Measurements from ENCODE around the gene MBNL2. TPM values are rescaled to one million over a fixed set of nuclear protein-coding genes. Genes with fewer than 3 reads are reported as not detected.
A peak's percentile ranks its signal among the peaks of the same experiment; 100 is the strongest.

Gene MBNL2
- total RNA-seq, 1 experiment from 2014 or later: 0.85 TPM

DNA sequence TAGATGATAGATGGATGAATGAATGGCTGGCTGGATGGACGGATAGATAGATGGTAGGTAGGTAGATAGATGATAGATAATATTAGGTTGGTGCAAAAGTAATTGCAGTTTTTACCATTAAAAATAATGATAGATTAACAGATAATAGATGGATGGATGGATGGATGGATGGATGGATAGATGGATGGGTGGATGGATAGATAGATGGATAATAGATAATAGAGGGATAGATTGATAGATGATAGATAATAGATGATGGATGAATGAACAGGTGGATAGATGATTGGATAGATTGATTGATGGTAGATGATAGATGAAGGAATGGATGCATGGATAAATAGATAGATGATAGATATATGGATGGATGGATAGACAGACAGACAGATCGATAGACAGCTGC lies 124.0 kb downstream of the MBNL2 start (continued):
- no peak for TF ChIP-seq ESRRA (CRISPR knock-in tag; IDR thresholded peaks at IDR 0.05; ENCODE audit: borderline replicate concordance)
- TF ChIP-seq MYBL2 (CRISPR knock-in tag; IDR thresholded peaks at IDR 0.05): no peak

DNA sequence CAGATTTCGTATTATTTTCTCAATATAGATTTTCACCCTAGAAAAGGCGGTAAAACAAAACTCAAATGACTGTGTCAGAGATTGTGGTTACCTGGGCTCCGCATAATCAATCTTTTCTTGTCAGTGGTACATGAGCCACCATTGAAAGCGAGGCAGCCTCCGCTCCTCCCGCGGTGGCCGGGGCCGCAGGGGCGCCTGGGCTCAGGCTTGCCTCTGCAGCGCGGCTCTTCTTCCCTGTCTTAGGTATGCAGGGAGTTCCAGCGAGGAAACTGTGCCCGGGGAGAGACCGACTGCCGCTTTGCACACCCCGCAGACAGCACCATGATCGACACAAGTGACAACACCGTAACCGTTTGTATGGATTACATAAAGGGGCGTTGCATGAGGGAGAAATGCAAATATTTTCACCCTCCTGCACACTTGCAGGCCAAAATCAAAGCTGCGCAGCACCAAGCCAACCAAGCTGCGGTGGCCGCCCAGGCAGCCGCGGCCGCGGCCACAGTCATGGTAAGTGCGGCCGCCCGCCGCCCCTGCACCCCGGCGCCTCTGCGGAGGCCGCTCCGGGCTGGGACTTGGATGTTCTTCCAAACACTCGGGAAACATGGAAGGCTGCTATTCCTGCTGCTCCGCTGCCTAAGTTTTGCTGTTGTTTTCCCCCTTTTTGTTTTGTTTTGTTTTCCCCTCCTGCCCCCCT lies 124.6 kb downstream of the MBNL2 start:
- Mint-ChIP-seq H3K27ac (no peak overlapping the region), H3K4me1 (no peaks in the 10 kb centered on the region), H3K9me3 (peaks cover 12% of the 10 kb centered on the region), H3K4me3 (no peak overlapping the region), H3K36me3 (peaks cover 6% of the 10 kb centered on the region; the same call in 1 of the 2 replicates), H3K27me3 (ENCODE audit: low read depth) (no peaks in the 10 kb centered on the region; the same call in 1 of the 2 replicates)
- TF ChIP-seq, protein P1, sequence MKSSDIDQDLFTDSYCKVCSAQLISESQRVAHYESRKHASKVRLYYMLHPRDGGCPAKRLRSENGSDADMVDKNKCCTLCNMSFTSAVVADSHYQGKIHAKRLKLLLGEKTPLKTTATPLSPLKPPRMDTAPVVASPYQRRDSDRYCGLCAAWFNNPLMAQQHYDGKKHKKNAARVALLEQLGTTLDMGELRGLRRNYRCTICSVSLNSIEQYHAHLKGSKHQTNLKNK (CRISPR knock-in tag; IDR thresholded peaks at IDR 0.05): no peak
- peak; percentile 34; the same call in 1 of the 2 replicates for ATAC-seq
- ChIA-PET CTCF (interaction anchor here (0.6 to 1.3 kb wide), 4 partner anchors 13 to 237 kb away, joined by 3 to 5 read pairs (median 4); no protein-coding TSS in a partner anchor), POLR2A (no interaction called here)
- DNase-seq (ENCODE audit: low spot score): no peak

DNA sequence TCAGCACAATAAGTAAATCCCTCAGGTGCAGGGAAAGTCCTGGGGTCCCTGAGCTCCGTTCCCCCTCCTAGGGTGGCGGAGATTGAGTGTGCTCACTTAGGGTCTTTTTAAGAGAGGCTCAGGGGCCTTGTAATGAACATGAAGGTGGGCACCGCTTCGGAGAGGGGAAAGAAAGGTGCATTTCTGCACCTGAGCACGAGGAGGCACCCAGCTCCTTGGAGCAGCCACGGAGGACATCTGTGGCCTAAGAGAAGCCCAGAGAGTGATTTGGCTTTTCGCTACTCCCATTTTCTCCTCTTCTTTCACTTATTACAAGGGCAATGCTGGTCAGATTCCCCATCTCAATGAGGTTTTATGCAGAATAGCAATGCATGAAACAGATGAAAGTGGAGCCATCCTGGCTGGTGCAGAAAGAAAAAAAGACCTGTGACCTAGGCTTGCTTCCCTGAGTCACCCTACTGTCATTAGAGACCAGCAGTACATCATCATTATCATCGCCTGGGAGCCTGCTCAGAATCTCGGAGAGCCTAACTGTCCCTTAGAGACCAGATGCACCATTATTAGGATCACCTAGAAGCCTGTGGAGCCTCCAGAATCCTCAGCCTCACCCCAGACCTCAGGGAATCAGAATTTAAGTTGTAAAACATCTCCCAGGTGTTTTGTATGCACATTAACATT lies 125.3 kb downstream of the MBNL2 start:
- Mint-ChIP-seq H3K27me3 (ENCODE audit: low read depth) (no peaks in the 10 kb centered on the region; the same call in 1 of the 2 replicates), H3K4me3 (no peak overlapping the region), H3K36me3 (peaks cover 6% of the 10 kb centered on the region; the same call in 1 of the 2 replicates), H3K27ac (no peak overlapping the region), H3K9me3 (peaks cover 12% of the 10 kb centered on the region), H3K4me1 (no peaks in the 10 kb centered on the region)
- ChIA-PET POLR2A (no interaction called here), CTCF (interaction anchor here (0.6 to 1.3 kb wide), 4 partner anchors 12 to 237 kb away, joined by 3 to 5 read pairs (median 4); no protein-coding TSS in a partner anchor)
- peak; percentile 71 for ATAC-seq
- DNase-seq (ENCODE audit: low spot score): no peak
- TF ChIP-seq NR2C2 (CRISPR knock-in tag; IDR thresholded peaks at IDR 0.05) (no peak), ZBTB21 (CRISPR knock-in tag; IDR thresholded peaks at IDR 0.05; ENCODE audit: borderline replicate concordance) (no peak), PRRX2 (CRISPR knock-in tag; IDR thresholded peaks at IDR 0.05) (no peak), ETV6 (CRISPR knock-in tag; IDR thresholded peaks at IDR 0.05) (no peak), RORB (CRISPR knock-in tag; IDR thresholded peaks at IDR 0.05) (no peak), KAT7 (CRISPR knock-in tag; IDR thresholded peaks at IDR 0.05; ENCODE audit: borderline replicate concordance) (no peak), TEAD4 (CRISPR knock-in tag; IDR thresholded peaks at IDR 0.05) (no peak), ZNF671 (CRISPR knock-in tag; IDR thresholded peaks at IDR 0.05) (no peak), SMAD4 (CRISPR knock-in tag; IDR thresholded peaks at IDR 0.05) (no peak), ZNF232 (CRISPR knock-in tag; IDR thresholded peaks at IDR 0.05) (no peak)
- TF ChIP-seq, protein P2, sequence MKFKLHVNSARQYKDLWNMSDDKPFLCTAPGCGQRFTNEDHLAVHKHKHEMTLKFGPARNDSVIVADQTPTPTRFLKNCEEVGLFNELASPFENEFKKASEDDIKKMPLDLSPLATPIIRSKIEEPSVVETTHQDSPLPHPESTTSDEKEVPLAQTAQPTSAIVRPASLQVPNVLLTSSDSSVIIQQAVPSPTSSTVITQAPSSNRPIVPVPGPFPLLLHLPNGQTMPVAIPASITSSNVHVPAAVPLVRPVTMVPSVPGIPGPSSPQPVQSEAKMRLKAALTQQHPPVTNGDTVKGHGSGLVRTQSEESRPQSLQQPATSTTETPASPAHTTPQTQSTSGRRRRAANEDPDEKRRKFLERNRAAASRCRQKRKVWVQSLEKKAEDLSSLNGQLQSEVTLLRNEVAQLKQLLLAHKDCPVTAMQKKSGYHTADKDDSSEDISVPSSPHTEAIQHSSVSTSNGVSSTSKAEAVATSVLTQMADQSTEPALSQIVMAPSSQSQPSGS (CRISPR knock-in tag; IDR thresholded peaks at IDR 0.05; ENCODE audit: borderline replicate concordance, low read depth): no peak
- TF ChIP-seq, protein P3, sequence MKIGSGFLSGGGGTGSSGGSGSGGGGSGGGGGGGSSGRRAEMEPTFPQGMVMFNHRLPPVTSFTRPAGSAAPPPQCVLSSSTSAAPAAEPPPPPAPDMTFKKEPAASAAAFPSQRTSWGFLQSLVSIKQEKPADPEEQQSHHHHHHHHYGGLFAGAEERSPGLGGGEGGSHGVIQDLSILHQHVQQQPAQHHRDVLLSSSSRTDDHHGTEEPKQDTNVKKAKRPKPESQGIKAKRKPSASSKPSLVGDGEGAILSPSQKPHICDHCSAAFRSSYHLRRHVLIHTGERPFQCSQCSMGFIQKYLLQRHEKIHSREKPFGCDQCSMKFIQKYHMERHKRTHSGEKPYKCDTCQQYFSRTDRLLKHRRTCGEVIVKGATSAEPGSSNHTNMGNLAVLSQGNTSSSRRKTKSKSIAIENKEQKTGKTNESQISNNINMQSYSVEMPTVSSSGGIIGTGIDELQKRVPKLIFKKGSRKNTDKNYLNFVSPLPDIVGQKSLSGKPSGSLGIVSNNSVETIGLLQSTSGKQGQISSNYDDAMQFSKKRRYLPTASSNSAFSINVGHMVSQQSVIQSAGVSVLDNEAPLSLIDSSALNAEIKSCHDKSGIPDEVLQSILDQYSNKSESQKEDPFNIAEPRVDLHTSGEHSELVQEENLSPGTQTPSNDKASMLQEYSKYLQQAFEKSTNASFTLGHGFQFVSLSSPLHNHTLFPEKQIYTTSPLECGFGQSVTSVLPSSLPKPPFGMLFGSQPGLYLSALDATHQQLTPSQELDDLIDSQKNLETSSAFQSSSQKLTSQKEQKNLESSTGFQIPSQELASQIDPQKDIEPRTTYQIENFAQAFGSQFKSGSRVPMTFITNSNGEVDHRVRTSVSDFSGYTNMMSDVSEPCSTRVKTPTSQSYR (CRISPR knock-in tag; IDR thresholded peaks at IDR 0.05): no peak
- TF ChIP-seq, protein P4, sequence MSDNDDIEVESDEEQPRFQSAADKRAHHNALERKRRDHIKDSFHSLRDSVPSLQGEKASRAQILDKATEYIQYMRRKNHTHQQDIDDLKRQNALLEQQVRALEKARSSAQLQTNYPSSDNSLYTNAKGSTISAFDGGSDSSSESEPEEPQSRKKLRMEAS (CRISPR knock-in tag; IDR thresholded peaks at IDR 0.05): no peak
- TF ChIP-seq, protein P5, sequence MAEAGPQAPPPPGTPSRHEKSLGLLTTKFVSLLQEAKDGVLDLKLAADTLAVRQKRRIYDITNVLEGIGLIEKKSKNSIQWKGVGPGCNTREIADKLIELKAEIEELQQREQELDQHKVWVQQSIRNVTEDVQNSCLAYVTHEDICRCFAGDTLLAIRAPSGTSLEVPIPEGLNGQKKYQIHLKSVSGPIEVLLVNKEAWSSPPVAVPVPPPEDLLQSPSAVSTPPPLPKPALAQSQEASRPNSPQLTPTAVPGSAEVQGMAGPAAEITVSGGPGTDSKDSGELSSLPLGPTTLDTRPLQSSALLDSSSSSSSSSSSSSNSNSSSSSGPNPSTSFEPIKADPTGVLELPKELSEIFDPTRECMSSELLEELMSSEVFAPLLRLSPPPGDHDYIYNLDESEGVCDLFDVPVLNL (CRISPR knock-in tag; IDR thresholded peaks at IDR 0.05; ENCODE audit: borderline replicate concordance, low read depth): no peak
- TF ChIP-seq, protein P6, sequence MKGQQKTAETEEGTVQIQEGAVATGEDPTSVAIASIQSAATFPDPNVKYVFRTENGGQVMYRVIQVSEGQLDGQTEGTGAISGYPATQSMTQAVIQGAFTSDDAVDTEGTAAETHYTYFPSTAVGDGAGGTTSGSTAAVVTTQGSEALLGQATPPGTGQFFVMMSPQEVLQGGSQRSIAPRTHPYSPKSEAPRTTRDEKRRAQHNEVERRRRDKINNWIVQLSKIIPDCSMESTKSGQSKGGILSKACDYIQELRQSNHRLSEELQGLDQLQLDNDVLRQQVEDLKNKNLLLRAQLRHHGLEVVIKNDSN (CRISPR knock-in tag; IDR thresholded peaks at IDR 0.05): no peak
- TF ChIP-seq, protein P7, sequence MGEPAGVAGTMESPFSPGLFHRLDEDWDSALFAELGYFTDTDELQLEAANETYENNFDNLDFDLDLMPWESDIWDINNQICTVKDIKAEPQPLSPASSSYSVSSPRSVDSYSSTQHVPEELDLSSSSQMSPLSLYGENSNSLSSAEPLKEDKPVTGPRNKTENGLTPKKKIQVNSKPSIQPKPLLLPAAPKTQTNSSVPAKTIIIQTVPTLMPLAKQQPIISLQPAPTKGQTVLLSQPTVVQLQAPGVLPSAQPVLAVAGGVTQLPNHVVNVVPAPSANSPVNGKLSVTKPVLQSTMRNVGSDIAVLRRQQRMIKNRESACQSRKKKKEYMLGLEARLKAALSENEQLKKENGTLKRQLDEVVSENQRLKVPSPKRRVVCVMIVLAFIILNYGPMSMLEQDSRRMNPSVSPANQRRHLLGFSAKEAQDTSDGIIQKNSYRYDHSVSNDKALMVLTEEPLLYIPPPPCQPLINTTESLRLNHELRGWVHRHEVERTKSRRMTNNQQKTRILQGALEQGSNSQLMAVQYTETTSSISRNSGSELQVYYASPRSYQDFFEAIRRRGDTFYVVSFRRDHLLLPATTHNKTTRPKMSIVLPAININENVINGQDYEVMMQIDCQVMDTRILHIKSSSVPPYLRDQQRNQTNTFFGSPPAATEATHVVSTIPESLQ (CRISPR knock-in tag; IDR thresholded peaks at IDR 0.05): no peak
